Ovary (tissue), 9 donors: ENCODE data around the gene ATXN2. TPM values are rescaled to one million over a fixed set of nuclear protein-coding genes. Genes with fewer than 3 reads are reported as not detected.

ENCODE experiments used
- DNase-seq, 5 donors: peaks; one replicate each; pipeline ENCODE4 v3.0.0-alpha.2; 2019 to 2020
- H3K27ac ChIP-seq, 2 donors: fragments of 200-600 bp; one replicate each; pipeline versions ENCODE4 v1.5.1 to v1.8.0; 2019 to 2022
- H3K27me3 ChIP-seq: fragments of 200-600 bp; one replicate; pipeline ENCODE4 v1.8.0; 2022
- H3K36me3 ChIP-seq: fragments of 200-600 bp; sonication (generic); one replicate; pipeline ENCODE4 v1.5.1; 2019
- H3K4me1 ChIP-seq: one replicate; pipeline ENCODE4 v1.8.1; 2013; ENCODE audit warnings: mild to moderate bottlenecking, moderate library complexity; ENCODE audit not compliant: insufficient read depth
- H3K4me3 ChIP-seq: fragments of 200-600 bp; sonication (generic); one replicate; pipeline ENCODE4 v1.5.1; 2017
- H3K9me3 ChIP-seq, 2 donors: fragments of 200-600 bp in 1 of 2; sonication (generic) in 1 of 2; one replicate each; pipeline versions ENCODE4 v1.5.1 to v1.8.1; 2013 to 2019; ENCODE audit warnings: mild to moderate bottlenecking in 1 of 2, moderate library complexity in 1 of 2
- EP300 ChIP-seq: sonication (generic); formaldehyde crosslinking; IDR thresholded peaks from one replicate; pipeline ENCODE4 v1.6.1; 2017; ENCODE audit warnings: antibody characterized with exemption
- POLR2A ChIP-seq: fragments of 450-650 bp; IDR thresholded peaks from one replicate; pipeline ENCODE4 v1.6.1; 2017; ENCODE audit warnings: antibody characterized with exemption, mild to moderate bottlenecking, moderate library complexity
- WGBS, 3 donors: extraction: QIAGEN DNeasy Blood & Tissue Kit in 1 of 3; methylation state at CpG; one replicate each; pipeline versions ENCODE4 v1.1.5 to v1.1.7; 2013 to 2017; 5-methylcytosine and 5-hydroxymethylcytosine counted together
- intact Hi-C, 4 donors: fragments of 100-400 bp; cut with DNase I; formaldehyde crosslinking; loops; one replicate each; pipeline versions ENCODE4 v1.11.0 to v1.15.1; 2022 to 2023
- polyA plus RNA-seq, 2 donors: library from polyadenylated mRNA; stranded (reverse); fragments of 200-250 nt in 1 of 2; fragments of 350-450 nt in 1 of 2; fragmentation: Illumina TruSeq in 1 of 2; extraction: RNeasy Lipid Tissue Mini Kit (QIAGEN cat#74804) in 1 of 2; gene quantifications; one replicate each; pipeline ENCODE4 v1.2.3, GENCODE V29; 2013 to 2014
- total RNA-seq, 7 donors: library from RNA; depleted of rRNA in 2 of 7; stranded (reverse); fragments of >200 nt in 2 of 7; fragmentation: NEBNext Ultra II Directional in 3 of 7; extraction: Animal tissue kit (Norgen Biotek cat#: 25700) in 3 of 7; gene quantifications; one replicate each; pipeline versions ENCODE4 v1.1.0 to v1.2.4, GENCODE V29; 2016 to 2023
- TF ChIP-seq, protein P1 (sequence below), 3 donors: fragments of 450-650 bp in 2 of 3; fragments of 200-600 bp in 1 of 3; IDR thresholded peaks; one replicate each; pipeline versions ENCODE4 v1.5.1 to v1.8.0; 2016 to 2022; ENCODE audit warnings: antibody characterized with exemption in 3 of 3, mild to moderate bottlenecking in 1 of 3
- donor health status: DM: no; HTN: no; CAD: no; lungs with moderate emphysema.
- donor health status: DM: no; HTN: no; CAD: no.
- donor health status: Bipolar disorder and iron deficiency.
- donor health status: DM: yes; HTN: yes; CAD: no.
- donor health status: DM: no; HTN: no; CAD: no.
- donor health status: DM: yes; HTN: yes; CAD: no.

ATXN2 gene
- total and polyA plus RNA-seq, 9 donors: 28.4 to 106 (median 60.9) TPM

DNA sequence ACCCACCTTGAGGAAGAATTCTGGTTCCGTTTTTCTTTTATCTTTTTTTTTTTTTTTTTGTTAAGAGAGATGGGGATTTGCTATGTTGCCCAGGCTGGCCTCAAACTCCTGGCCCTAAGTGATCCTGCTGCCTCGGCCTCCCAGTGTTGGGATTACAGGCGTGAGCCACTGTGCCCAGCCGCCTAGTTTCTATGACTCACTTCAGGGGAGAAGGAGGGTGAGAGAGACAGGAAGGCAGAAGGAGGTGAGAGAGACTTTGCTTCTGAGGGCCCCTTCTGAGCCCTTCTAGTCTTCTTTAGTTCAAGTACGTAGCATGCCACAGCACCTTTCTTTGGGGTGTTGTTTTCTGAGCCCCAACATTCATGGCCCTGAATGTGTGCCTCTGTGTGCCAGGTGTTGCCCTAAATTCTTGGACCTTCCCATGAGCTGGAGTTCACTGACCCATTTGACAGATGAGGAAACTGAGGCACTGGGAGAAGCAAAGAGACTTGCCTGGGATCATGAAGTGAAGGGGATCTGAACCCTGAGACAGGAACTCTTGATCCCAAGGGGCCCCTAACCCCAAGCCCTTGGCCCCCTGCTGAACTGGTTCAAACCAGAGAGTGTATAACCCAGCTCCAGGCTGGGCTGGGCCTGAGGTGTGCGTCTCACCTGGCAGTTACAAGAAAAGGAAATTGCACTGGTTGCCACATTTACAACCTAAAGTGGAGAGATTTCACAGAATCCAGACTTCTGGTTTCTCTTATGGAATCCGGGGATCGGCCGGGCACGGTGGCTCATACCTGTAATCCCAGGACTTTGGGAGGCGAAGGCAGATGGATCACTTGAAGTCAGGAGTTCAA, 172.6 kb downstream of the ATXN2 start:
- Histone ChIP-seq H3K4me1 (peaks cover 8% of the 10 kb centered on the region), H3K27ac (no peak overlapping the region), H3K27me3 (no peaks in the 10 kb centered on the region), H3K9me3 (no peaks in the 10 kb centered on the region), H3K36me3 (no peaks in the 10 kb centered on the region), H3K4me3 (no peak overlapping the region)
- no peak for DNase-seq
- 88 to 89% (median 88%) methylated on average over 11 of the region's 11 CpGs for WGBS, 3 donors
- TF ChIP-seq EP300 (no peak), POLR2A (no peak)
- TF ChIP-seq, protein P1, sequence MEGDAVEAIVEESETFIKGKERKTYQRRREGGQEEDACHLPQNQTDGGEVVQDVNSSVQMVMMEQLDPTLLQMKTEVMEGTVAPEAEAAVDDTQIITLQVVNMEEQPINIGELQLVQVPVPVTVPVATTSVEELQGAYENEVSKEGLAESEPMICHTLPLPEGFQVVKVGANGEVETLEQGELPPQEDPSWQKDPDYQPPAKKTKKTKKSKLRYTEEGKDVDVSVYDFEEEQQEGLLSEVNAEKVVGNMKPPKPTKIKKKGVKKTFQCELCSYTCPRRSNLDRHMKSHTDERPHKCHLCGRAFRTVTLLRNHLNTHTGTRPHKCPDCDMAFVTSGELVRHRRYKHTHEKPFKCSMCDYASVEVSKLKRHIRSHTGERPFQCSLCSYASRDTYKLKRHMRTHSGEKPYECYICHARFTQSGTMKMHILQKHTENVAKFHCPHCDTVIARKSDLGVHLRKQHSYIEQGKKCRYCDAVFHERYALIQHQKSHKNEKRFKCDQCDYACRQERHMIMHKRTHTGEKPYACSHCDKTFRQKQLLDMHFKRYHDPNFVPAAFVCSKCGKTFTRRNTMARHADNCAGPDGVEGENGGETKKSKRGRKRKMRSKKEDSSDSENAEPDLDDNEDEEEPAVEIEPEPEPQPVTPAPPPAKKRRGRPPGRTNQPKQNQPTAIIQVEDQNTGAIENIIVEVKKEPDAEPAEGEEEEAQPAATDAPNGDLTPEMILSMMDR (IDR thresholded peaks at IDR 0.05): no peak
- intact Hi-C loops: no loop called here

DNA sequence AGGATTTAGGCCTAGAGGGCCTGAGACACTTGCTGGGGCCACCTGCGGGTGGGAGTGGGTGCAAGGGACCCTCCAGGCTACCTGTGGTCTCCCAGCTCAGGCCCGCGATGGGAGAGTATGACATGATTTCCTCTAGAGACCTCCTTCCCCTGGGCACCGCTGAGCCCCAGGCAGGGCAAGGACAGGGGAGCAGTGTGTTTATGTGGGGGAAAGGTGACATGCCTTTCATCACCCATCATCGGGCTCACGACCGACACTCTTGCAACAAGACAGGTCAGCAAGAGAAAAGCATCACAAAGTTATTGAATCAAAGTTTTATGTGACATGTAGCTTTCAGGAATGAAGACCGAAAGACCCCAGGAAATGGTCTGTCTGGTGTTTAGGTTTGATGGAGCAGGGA, 173.5 kb downstream of the ATXN2 start:
- intact Hi-C loops: no loop called here
- H3K4me1 ChIP-seq: peaks cover 7% of the 10 kb centered on the region
- no peak for DNase-seq
- H3K4me3 ChIP-seq: no peak overlapping the region
- no peaks in the 10 kb centered on the region for H3K27me3 ChIP-seq
- no peak overlapping the region for H3K27ac ChIP-seq
- no peaks in the 10 kb centered on the region for H3K9me3 ChIP-seq
- no peaks in the 10 kb centered on the region for H3K36me3 ChIP-seq
- 69 to 86% (median 78%) methylated on average over 8 of the region's 8 CpGs for WGBS, 3 donors
- TF ChIP-seq POLR2A: no peak
- no peak for TF ChIP-seq EP300

DNA sequence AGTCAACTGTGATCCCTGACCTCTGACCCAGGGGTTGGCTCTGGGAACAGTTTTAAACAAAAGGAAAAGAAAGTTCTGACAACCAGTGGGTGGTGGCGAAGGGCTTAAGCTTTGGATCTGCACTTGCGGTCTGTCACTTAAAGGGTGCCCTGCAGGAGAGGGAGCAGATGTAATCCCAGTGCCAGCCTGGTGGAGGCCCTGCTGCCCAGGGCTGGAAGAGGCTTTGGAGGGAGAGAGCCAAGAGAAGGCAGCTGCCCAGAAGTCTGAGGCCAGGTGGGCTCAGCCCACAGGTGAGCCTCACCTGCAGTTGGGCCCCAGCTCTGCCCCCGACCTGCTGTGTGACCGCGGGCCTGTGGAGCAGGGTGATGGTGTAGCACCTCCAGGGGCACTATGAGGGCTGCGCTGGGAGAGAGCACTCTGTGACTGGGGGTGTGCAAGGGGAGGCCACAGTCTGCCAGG, 174.3 kb downstream of the ATXN2 start:
- H3K9me3 ChIP-seq: no peaks in the 10 kb centered on the region
- no peaks in the 10 kb centered on the region for H3K27me3 ChIP-seq
- intact Hi-C loops: no loop called here
- H3K4me3 ChIP-seq: no peak overlapping the region
- TF ChIP-seq POLR2A (no peak), EP300 (no peak)
- TF ChIP-seq, protein P1 (IDR thresholded peaks at IDR 0.05): no peak
- WGBS, 3 donors: 82 to 94% (median 87%) methylated on average over 6 of the region's 6 CpGs
- H3K36me3 ChIP-seq: no peaks in the 10 kb centered on the region
- no peak overlapping the region for H3K27ac ChIP-seq
- no peak for DNase-seq
- H3K4me1 ChIP-seq: peaks cover 3% of the 10 kb centered on the region

DNA sequence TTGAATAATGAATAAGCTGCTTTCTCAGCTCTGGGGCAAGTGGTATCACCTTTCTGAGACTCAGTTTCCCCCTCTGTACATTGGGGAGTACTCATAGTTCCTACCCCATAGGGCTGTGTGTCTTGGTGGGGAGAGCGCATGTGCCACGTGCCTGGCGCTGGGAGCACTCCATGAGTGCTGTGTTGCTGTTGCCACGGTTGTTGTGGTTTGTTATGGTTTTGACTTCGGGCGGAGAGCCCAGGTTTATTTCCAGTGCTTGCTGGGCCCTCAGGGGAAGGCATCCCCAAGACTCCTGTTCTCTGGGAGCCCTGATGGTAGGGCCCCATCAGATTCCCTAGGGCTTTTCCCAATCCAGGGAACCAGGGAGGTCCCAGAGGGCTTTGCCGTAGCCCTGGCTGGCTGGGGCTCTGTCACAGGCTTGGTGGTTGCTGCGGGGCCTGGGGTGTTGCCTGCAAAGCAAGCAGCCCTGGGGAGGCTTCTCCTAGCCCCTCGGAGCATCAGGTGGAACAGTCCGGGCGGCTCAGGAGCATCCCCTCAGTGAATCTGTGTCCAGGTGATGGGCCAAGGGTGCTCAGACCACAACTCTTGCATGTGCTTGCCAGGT, 174.8 kb downstream of the ATXN2 start:
- no peak for TF ChIP-seq EP300
- intact Hi-C loops: no loop called here
- H3K27ac ChIP-seq: no peak overlapping the region
- peaks cover 3% of the 10 kb centered on the region for H3K4me1 ChIP-seq
- WGBS, 3 donors: 79 to 86% (median 82%) methylated on average over 11 of the region's 11 CpGs
- no peaks in the 10 kb centered on the region for H3K9me3 ChIP-seq
- H3K27me3 ChIP-seq: no peaks in the 10 kb centered on the region
- H3K36me3 ChIP-seq: no peaks in the 10 kb centered on the region
- H3K4me3 ChIP-seq: no peak overlapping the region
- DNase-seq: no peak

DNA sequence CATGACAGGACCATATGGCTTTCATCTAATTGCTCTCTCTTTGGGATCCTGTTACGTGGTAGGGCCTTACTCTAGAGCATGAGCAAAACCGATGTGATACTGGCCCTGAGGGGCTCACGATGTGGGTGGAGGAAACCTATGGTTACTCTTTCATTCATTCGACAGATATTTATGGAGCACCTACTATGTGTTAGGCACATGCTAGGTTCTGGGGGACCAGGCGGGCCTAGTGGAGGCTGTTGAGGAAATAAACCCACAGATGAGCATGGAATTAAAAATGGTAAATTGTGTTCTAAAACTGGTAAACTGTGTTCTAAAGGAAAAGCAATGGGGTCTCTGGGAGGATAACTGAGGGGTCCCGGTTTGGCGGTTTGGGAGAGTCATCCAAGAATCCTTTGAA, 178.6 kb downstream of the ATXN2 start:
- Histone ChIP-seq H3K36me3 (no peaks in the 10 kb centered on the region), H3K4me1 (peaks cover 3% of the 10 kb centered on the region), H3K9me3 (no peaks in the 10 kb centered on the region), H3K27me3 (no peaks in the 10 kb centered on the region), H3K4me3 (no peak overlapping the region), H3K27ac (no peak overlapping the region)
- intact Hi-C loops: no loop called here
- TF ChIP-seq, protein P1 (IDR thresholded peaks at IDR 0.05): no peak
- TF ChIP-seq POLR2A (no peak), EP300 (no peak)
- DNase-seq: no peak
- WGBS, 3 donors: 88 to 91% (median 89%) methylated on average over 7 of the region's 7 CpGs
